ENCODE data around the gene KRT73.

DNA sequence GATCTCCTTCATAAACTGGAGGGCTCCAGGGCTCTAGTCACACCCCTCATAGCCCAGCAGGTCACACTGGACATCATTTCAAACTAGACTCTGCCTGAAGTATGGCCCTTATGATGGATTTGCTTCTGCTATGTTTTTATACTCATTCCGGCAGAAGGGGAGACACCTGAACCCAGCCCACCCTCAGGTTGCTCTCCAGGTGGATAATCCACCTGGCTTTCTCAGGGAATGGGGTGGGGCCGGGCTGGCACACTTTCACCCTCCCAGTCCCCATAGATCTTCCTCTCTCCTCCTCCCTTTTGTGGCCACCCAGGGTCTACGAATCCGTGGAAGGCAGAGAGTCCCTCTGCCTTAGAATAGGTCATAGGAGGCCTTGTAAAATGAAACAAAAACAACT is 9.8 kb upstream of the KRT73 start:
- TF ChIP-seq NFIC (IDR thresholded peaks at IDR 0.05) (no peak), EGR1 (IDR thresholded peaks at IDR 0.05) (no peak), TAF1 (IDR thresholded peaks at IDR 0.05; ENCODE audit: low read depth) (no peak), EP300 (IDR thresholded peaks at IDR 0.05; ENCODE audit: borderline replicate concordance) (no peak), CREB1 (IDR thresholded peaks at IDR 0.05; ENCODE audit: low read depth) (no peak), TCF12 (IDR thresholded peaks at IDR 0.05; ENCODE audit: low read depth) (no peak), RAD21 (IDR thresholded peaks at IDR 0.05; ENCODE audit: low read depth) (no peak), ZBTB7A (IDR thresholded peaks at IDR 0.05; ENCODE audit: low read depth) (no peak), YY1 (IDR thresholded peaks at IDR 0.05; ENCODE audit: low read depth) (no peak)

Data from Ishikawa (cell line).